Measurements from ENCODE around the gene MB. TPM values are rescaled to one million over a fixed set of nuclear protein-coding genes. Genes with fewer than 3 reads are reported as not detected.

The MB gene
- polyA plus RNA-seq, 2 of the 4 experiments (the other 2 are of a cell fraction) = 6.9 to 12.1 TPM

- Histone ChIP-seq H3K27ac (peak overlapping the region; percentile 83 to 99), H3K9me3 (no peaks in the 10 kb centered on the region), H3K4me2 (peak overlapping the region; percentile 86), H3K4me1 (peaks cover 33% of the 10 kb centered on the region), H3K4me3 (no peak overlapping the region)
- TF ChIP-seq TP53 (CRISPR knock-in tag; IDR thresholded peaks at IDR 0.05) (no peak), FOXS1 (CRISPR knock-in tag; IDR thresholded peaks at IDR 0.05) (no peak), EP300 (IDR thresholded peaks at IDR 0.05) (no peak), FOSB (CRISPR knock-in tag; IDR thresholded peaks at IDR 0.05) (no peak), EHF (CRISPR knock-in tag; IDR thresholded peaks at IDR 0.05) (no peak), HMGXB4 (CRISPR knock-in tag; IDR thresholded peaks at IDR 0.05; ENCODE audit: borderline replicate concordance) (no peak), BHLHE40 (IDR thresholded peaks at IDR 0.05; ENCODE audit: low read depth, low read length) (no peak), HDAC2 (IDR thresholded peaks at IDR 0.05) (no peak), ZSCAN20 (CRISPR knock-in tag; IDR thresholded peaks at IDR 0.05) (no peak), MAZ (IDR thresholded peaks at IDR 0.05; ENCODE audit: borderline replicate concordance, low read depth, low read length) (no peak), MAFK (IDR thresholded peaks at IDR 0.05; ENCODE audit: partially characterized antibody) (no peak), REST (IDR thresholded peaks at IDR 0.05) (no peak)
- TF ChIP-seq, protein P1, sequence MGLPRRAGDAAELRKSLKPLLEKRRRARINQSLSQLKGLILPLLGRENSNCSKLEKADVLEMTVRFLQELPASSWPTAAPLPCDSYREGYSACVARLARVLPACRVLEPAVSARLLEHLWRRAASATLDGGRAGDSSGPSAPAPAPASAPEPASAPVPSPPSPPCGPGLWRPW (IDR thresholded peaks at IDR 0.05) = no peak
- TF ChIP-seq, protein P2, sequence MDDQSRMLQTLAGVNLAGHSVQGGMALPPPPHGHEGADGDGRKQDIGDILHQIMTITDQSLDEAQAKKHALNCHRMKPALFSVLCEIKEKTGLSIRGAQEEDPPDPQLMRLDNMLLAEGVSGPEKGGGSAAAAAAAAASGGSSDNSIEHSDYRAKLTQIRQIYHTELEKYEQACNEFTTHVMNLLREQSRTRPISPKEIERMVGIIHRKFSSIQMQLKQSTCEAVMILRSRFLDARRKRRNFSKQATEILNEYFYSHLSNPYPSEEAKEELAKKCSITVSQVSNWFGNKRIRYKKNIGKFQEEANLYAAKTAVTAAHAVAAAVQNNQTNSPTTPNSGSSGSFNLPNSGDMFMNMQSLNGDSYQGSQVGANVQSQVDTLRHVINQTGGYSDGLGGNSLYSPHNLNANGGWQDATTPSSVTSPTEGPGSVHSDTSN (IDR thresholded peaks at IDR 0.05) = no peak
- DNase-seq (ENCODE audit: low read depth in 1 of 2, low spot score in 1 of 2) = no peak
- no peak for ATAC-seq
- CTCF ChIA-PET = interaction anchor here (0.6 to 4.1 kb wide), 13 partner anchors 9 to 503 kb away, joined by 3 to 22 read pairs (median 5); no protein-coding TSS in a partner anchor
- no peak for FAIRE-seq
- POLR2A ChIA-PET = interaction anchor here (1.2 to 1.6 kb wide), 2 partner anchors 33 to 270 kb away, joined by 3 to 4 read pairs; no protein-coding TSS in a partner anchor
- 89% methylated on average over 5 of the region's 6 CpGs for WGBS (ENCODE audit: missing lambda C conversion rate)
These were observed 4.3 kb upstream of the MB start for GRCh38 chr22:35621451-35621850.

- H3K9me3 ChIP-seq = no peaks in the 10 kb centered on the region
- WGBS (ENCODE audit: missing lambda C conversion rate) = 86% methylated on average over 15 of the region's 15 CpGs
- peaks cover 28% of the 10 kb centered on the region for H3K4me1 ChIP-seq
- POLR2A ChIA-PET = interaction anchor here (1.6 kb wide), 1 partner anchor 270 kb away, joined by 3 read pairs; no protein-coding TSS in a partner anchor
- CTCF ChIA-PET = interaction anchor here (0.6 to 4.1 kb wide), 14 partner anchors 8 to 504 kb away, joined by 3 to 22 read pairs (median 4); no protein-coding TSS in a partner anchor
- peak in 1 of 2 experiments; percentile 39 for DNase-seq (ENCODE audit: low read depth in 1 of 2, low spot score in 1 of 2)
- H3K4me2 ChIP-seq = no peak overlapping the region; the same call in 2 of the 3 replicates
- peak in 1 of 2 experiments; percentile 29; a peak in 1 of 6 replicates for ATAC-seq
- peak overlapping the region; percentile 83 to 99 for H3K27ac ChIP-seq
- no peak overlapping the region for H3K4me3 ChIP-seq
- TF ChIP-seq RARB (CRISPR knock-in tag; IDR thresholded peaks at IDR 0.05) (no peak), NFE2L2 (conservative IDR thresholded peaks at IDR 0.05; ENCODE audit: low read length) (no peak), FOXS1 (CRISPR knock-in tag; IDR thresholded peaks at IDR 0.05) (no peak), RAD21 (conservative IDR thresholded peaks at IDR 0.05 in 1 of 2, IDR thresholded peaks at IDR 0.05 in 1 of 2) (no peak), HOXA7 (CRISPR knock-in tag; IDR thresholded peaks at IDR 0.05) (no peak)
- FAIRE-seq = no peak
These were observed 3.6 kb upstream of the MB start for GRCh38 chr22:35620624-35621251.
